K562 (cell line): Measurements from ENCODE around the gene ZMAT2. TPM values are rescaled to one million over a fixed set of nuclear protein-coding genes. Genes with fewer than 3 reads are reported as not detected.
A peak's percentile ranks its signal among the peaks of the same experiment; 100 is the strongest.

Experiments
- ATAC-seq: fragments of 200-7000 bp; cut with Tn5 transposase; 3 replicates; pipeline ENCODE4 v1.9.1; 2020; ENCODE audit warnings: moderate library complexity
- BruUV-seq: library from RNA; stranded (reverse); fragments of 400-500 nt; replicated peaks from 2 replicates; lab custom pipeline; 2021; lab: Mats Ljungman, UMichigan
- CTCF ChIA-PET: fragments of 300-600 bp; formaldehyde crosslinking; extraction: SDS; loops from one replicate; lab custom pipeline; 2021; ENCODE audit warnings: low intra/inter-chr PET ratio; lab: Yijun Ruan, JAX
- POLR2A ChIA-PET: fragments of 300-600, 350-650 bp; sonication (Branson Sonifier 250); formaldehyde crosslinking; extraction: SDS; loops from one replicate; lab custom pipeline; 2021; ENCODE audit warnings: antibody characterized with exemption, inconsistent platforms; lab: Yijun Ruan, JAX
- DNase-seq, 4 experiments: peaks; one replicate each; pipeline versions ENCODE4 v3.0.0 to v3.0.0-alpha.2; 2011 to 2018; ENCODE audit warnings: low spot score in 3 of 4, mixed read lengths in 3 of 4; ENCODE audit errors: extremely low read depth in 1 of 4
- FAIRE-seq: peaks from 2 replicates; lab custom pipeline; 2011; peaks lifted over from hg19 to GRCh38; lab: Jason Lieb, UNC
- H2AFZ ChIP-seq: 2 replicates; pipeline ENCODE4 v1.6.0; 2011; ENCODE audit warnings: low read depth, low read length, control low read depth, inconsistent platforms
- H3K27ac ChIP-seq: fragments of 200-600 bp; 3 replicates; pipeline ENCODE4 v1.8.0; 2011; ENCODE audit warnings: low read depth, mild to moderate bottlenecking, control low read depth, inconsistent platforms, low read length, moderate library complexity, mixed read lengths; ENCODE audit errors: extremely low read depth
- H3K27me3 ChIP-seq, 2 experiments: fragments of 300-600 bp in 1 of 2; 2 replicates in 1 of 2; 3 replicates in 1 of 2; pipeline versions ENCODE4 v1.6.0 to v1.8.0; 2011; ENCODE audit warnings: inconsistent platforms in 2 of 2, low read length in 2 of 2, mild to moderate bottlenecking in 1 of 2, mixed read lengths in 1 of 2, moderate library complexity in 1 of 2; ENCODE audit not compliant: control insufficient read depth in 2 of 2, insufficient read depth in 2 of 2
- H3K36me3 ChIP-seq: fragments of 300-600 bp; 3 replicates; pipeline ENCODE4 v1.8.0; 2011; ENCODE audit warnings: mild to moderate bottlenecking, low read length, inconsistent platforms; ENCODE audit not compliant: control insufficient read depth, insufficient read depth
- H3K4me1 ChIP-seq, 2 experiments: fragments of 200-600 bp in 1 of 2; replicated peaks in 1 of 2; 2 replicates in 1 of 2; 3 replicates in 1 of 2; pipeline versions ENCODE4 v1.5.1 to v1.8.0; 2011; ENCODE audit warnings: inconsistent platforms in 2 of 2, low read length in 2 of 2, mild to moderate bottlenecking in 1 of 2, mixed read lengths in 1 of 2, moderate library complexity in 1 of 2; ENCODE audit not compliant: control insufficient read depth in 2 of 2, insufficient read depth in 2 of 2
- H3K4me2 ChIP-seq: 2 replicates; pipeline ENCODE4 v1.6.1; 2011; ENCODE audit warnings: low read length, control low read depth, inconsistent platforms, mixed read lengths; ENCODE audit not compliant: insufficient read depth
- H3K4me3 ChIP-seq: fragments of 200-600 bp; sonication (generic), shearing (Covaris generic); 2 replicates; pipeline ENCODE4 v1.5.1; 2016; ENCODE audit warnings: control low read depth, inconsistent platforms
- H3K79me2 ChIP-seq: fragments of 200-600 bp; 3 replicates; pipeline ENCODE4 v1.8.0; 2011; ENCODE audit warnings: low read length, inconsistent platforms; ENCODE audit not compliant: control insufficient read depth, insufficient read depth
- H3K9ac ChIP-seq, 2 experiments: 2 replicates each; pipeline versions ENCODE4 v1.6.0 to v1.6.1; 2011; ENCODE audit warnings: low read depth in 2 of 2, low read length in 2 of 2, control low read depth in 1 of 2, inconsistent platforms in 1 of 2, mild to moderate bottlenecking in 1 of 2, mixed read lengths in 1 of 2; ENCODE audit not compliant: insufficient read depth in 1 of 2
- H3K9me1 ChIP-seq: one replicate; pipeline ENCODE4 v1.6.0; 2011; ENCODE audit warnings: inconsistent platforms, mild to moderate bottlenecking, low read length, moderate library complexity; ENCODE audit not compliant: control insufficient read depth, insufficient read depth
- H3K9me3 ChIP-seq: replicated peaks from 2 replicates; pipeline ENCODE4 v1.5.1; 2011; ENCODE audit warnings: low read depth, low read length, inconsistent platforms; ENCODE audit not compliant: control insufficient read depth, insufficient read depth
- H4K20me1 ChIP-seq: replicated peaks from 2 replicates; pipeline ENCODE4 v1.6.1; 2011; ENCODE audit warnings: low read length, inconsistent platforms, mixed read lengths; ENCODE audit not compliant: control insufficient read depth, insufficient read depth
- CTCF ChIP-seq, 3 experiments: IDR thresholded peaks in 2 of 3; conservative IDR thresholded peaks in 1 of 3; 2 replicates each; pipeline ENCODE4 v1.5.1; 2011 to 2012; ENCODE audit warnings: low read length in 3 of 3, mild to moderate bottlenecking in 3 of 3, control low read depth in 2 of 3, improper control_type of control experiment in 1 of 3, inconsistent platforms in 1 of 3, low read depth in 1 of 3, mixed read lengths in 1 of 3, moderate library complexity in 1 of 3; ENCODE audit not compliant: insufficient read depth in 2 of 3
- HOXB6 ChIP-seq: fragments of 250-450 bp; sonication (Bioruptor Pico); IDR thresholded peaks from 2 replicates; pipeline ENCODE4 v1.5.1; 2022; ENCODE audit warnings: mild to moderate bottlenecking, borderline replicate concordance
- POLR2AphosphoS2 ChIP-seq: IDR thresholded peaks from 2 replicates; pipeline ENCODE4 v1.6.1; 2012; ENCODE audit warnings: low read length, improper control_type of control experiment
- RAD21 ChIP-seq, 2 experiments: fragments of 250-450 bp in 1 of 2; fragments of 450-650 bp in 1 of 2; sonication (Bioruptor Pico) in 1 of 2; formaldehyde crosslinking in 1 of 2; IDR thresholded peaks in 1 of 2; conservative IDR thresholded peaks in 1 of 2; 2 replicates each; pipeline versions ENCODE4 v1.4.0 to v1.8.0; 2020 to 2022; ENCODE audit warnings: mild to moderate bottlenecking in 2 of 2, moderate library complexity in 1 of 2
- WGBS: fragments of 100-300 bp; shearing (Covaris generic); methylation state at CpG from one replicate; pipeline ENCODE4 v1.1.6; 2016; ENCODE audit warnings: low coverage, mixed read lengths; ENCODE audit not compliant: insufficient coverage; ENCODE audit errors: missing lambda C conversion rate; 5-methylcytosine and 5-hydroxymethylcytosine counted together
- in situ Hi-C: fragments of 300-500 bp; cut with MboI; formaldehyde crosslinking; loops from 4 replicates; pipeline ENCODE4 v1.15.0; 2018; ENCODE audit warnings: inconsistent platforms, mixed read lengths
- intact Hi-C: fragments of 100-400 bp; cut with micrococcal nuclease; formaldehyde crosslinking; loops from 2 replicates; pipeline ENCODE4 v1.14.2; 2022
- polyA plus RNA-seq, 8 experiments: library from polyadenylated mRNA; depleted of rRNA in 4 of 8; stranded (reverse) in 5 of 8; unstranded in 3 of 8; fragments of >200 nt; fragmentation: Nextera tagmentation in 2 of 8; fragmentation: Illumina TruSeq in 1 of 8; extraction: Ambion mirVana in 2 of 8; extraction: Trizol in 1 of 8; gene quantifications; 2 replicates each; pipeline versions ENCODE4 v1.2.1 to v1.2.3, GENCODE V29; 2011 to 2014; ENCODE audit warnings: inconsistent platforms in 1 of 8, missing spikeins in 1 of 8
- total RNA-seq, 7 experiments: library from RNA; depleted of rRNA in 6 of 7; stranded (reverse); fragments of >200 nt in 6 of 7; fragmentation: Illumina TruSeq in 2 of 7; extraction: Trizol in 2 of 7; gene quantifications; 2 replicates each; pipeline versions ENCODE4 v1.2.1 to v1.2.3, GENCODE V29; 2011 to 2021; ENCODE audit warnings: low replicate concordance in 1 of 7

Gene ZMAT2
- total and polyA plus RNA-seq, 9 of the 15 experiments (the other 6 are each of a cell fraction or from before 2014, with no cell fraction given): 44.2 to 101 (median 69.2) TPM

- WGBS: 85% methylated on average over 2 of the region's 2 CpGs
- no peak overlapping the region for H3K4me2 ChIP-seq
- H3K9me3 ChIP-seq: no peaks in the 10 kb centered on the region
- no peak overlapping the region for H2AFZ ChIP-seq
- in situ Hi-C loops (no loop called here), intact Hi-C loops (no loop called here)
- ATAC-seq: peak; percentile 14; the same call in 1 of the 3 replicates
- H3K27me3 ChIP-seq: no peaks in the 10 kb centered on the region
- no peak for FAIRE-seq
- no peak for DNase-seq
- H3K27ac ChIP-seq: no peak overlapping the region
- BruUV-seq: TSS peak; percentile 68
- H3K9ac ChIP-seq: no peak overlapping the region
- H3K36me3 ChIP-seq: peaks cover 85% of the 10 kb centered on the region
- H3K4me3 ChIP-seq: no peak overlapping the region
- no peaks in the 10 kb centered on the region for H3K9me1 ChIP-seq
- no peaks in the 10 kb centered on the region for H4K20me1 ChIP-seq
- ChIA-PET POLR2A (interaction anchor here (0.8 to 3.6 kb wide), 5 partner anchors 9 to 37 kb away, joined by 3 to 12 read pairs (median 4); partner anchors contain the start of genes HARS1, HARS2, IK and NDUFA2), CTCF (no interaction called here)
- H3K4me1 ChIP-seq: peaks cover 6 to 17% of the 10 kb centered on the region in 2 experiments; a peak in 4 of 5 replicates
- no peaks in the 10 kb centered on the region; the same call in 2 of the 3 replicates for H3K79me2 ChIP-seq
- TF ChIP-seq RAD21 (CRISPR knock-in tag; conservative IDR thresholded peaks at IDR 0.05 in 1 of 2, IDR thresholded peaks at IDR 0.05 in 1 of 2): peak in 1 of 2 experiments; percentile 16; a peak in 1 of 4 replicates
- TF ChIP-seq HOXB6: no peak
- peak; percentile 24; the same call in 1 of the 2 replicates for TF ChIP-seq POLR2AphosphoS2
- peak in 1 of 3 experiments; percentile 16; a peak in 2 of 6 replicates for TF ChIP-seq CTCF (IDR thresholded peaks at IDR 0.05 in 2 of 3, conservative IDR thresholded peaks at IDR 0.05 in 1 of 3; ENCODE audit: insufficient read depth in 2 of 3, low read depth in 1 of 3, low read length in 3 of 3)
- TF ChIP-seq, all 486 proteins: peak for 3
Measured at GRCh38 chr5:140674211-140674610, 26.0 kb upstream of the ZMAT2 start.
